Naive thymus-derived CD4-positive, alpha-beta T cell (primary cell): ENCODE results near the gene TBC1D4. TPM values are rescaled to one million over a fixed set of nuclear protein-coding genes. Genes with fewer than 3 reads are reported as not detected.

Experiments
- ATAC-seq: fragments of 150-1000 bp; cut with Tn5 transposase; 2 replicates; pipeline ENCODE4 v1.10.0; 2021; ENCODE audit warnings: mild to moderate bottlenecking, moderate library complexity
- CTCF ChIA-PET: fragments of 350-600 bp; sonication (Branson Sonifier 250); formaldehyde crosslinking; loops from one replicate; lab custom pipeline; 2021; ENCODE audit warnings: antibody characterized with exemption; lab: Charles Lee
- POLR2A ChIA-PET: fragments of 350-600 bp; sonication (Branson Sonifier 250); formaldehyde crosslinking; loops from one replicate; lab custom pipeline; 2021; ENCODE audit warnings: antibody characterized with exemption, inconsistent platforms; lab: Charles Lee
- DNase-seq, 9 donors: peaks; one replicate each; pipeline versions ENCODE4 v3.0.0 to v3.0.0-alpha.2; 2020 to 2022; ENCODE audit warnings: mixed read lengths in 1 of 9
- H3K27ac ChIP-seq: one replicate; pipeline ENCODE4 v1.7.0; 2013; ENCODE audit warnings: mild to moderate bottlenecking, low read depth, low read length, moderate library complexity
- H3K27me3 ChIP-seq, 2 donors: one replicate each; pipeline ENCODE4 v1.7.0; 2013; ENCODE audit warnings: low read length in 2 of 2, mild to moderate bottlenecking in 2 of 2, moderate library complexity in 2 of 2; ENCODE audit not compliant: control insufficient read depth in 2 of 2, insufficient read depth in 2 of 2
- H3K36me3 ChIP-seq, 3 experiments: 1 replicate in 2 of 3; 2 replicates in 1 of 3; pipeline ENCODE4 v1.7.0; 2013; ENCODE audit warnings: low read length in 3 of 3, mild to moderate bottlenecking in 3 of 3, moderate library complexity in 1 of 3; ENCODE audit not compliant: insufficient read depth in 3 of 3, control insufficient read depth in 2 of 3
- H3K4me1 ChIP-seq, 2 donors: one replicate each; pipeline ENCODE4 v1.7.0; 2013; ENCODE audit warnings: low read length in 2 of 2, mild to moderate bottlenecking in 2 of 2, moderate library complexity in 1 of 2; ENCODE audit not compliant: control insufficient read depth in 2 of 2, insufficient read depth in 2 of 2
- H3K4me3 ChIP-seq: 2 replicates; pipeline ENCODE4 v1.7.0; 2013; ENCODE audit warnings: mild to moderate bottlenecking, low read length
- H3K9me3 ChIP-seq, 3 experiments: 1 replicate in 2 of 3; 2 replicates in 1 of 3; pipeline ENCODE4 v1.7.0; 2013; ENCODE audit warnings: low read length in 3 of 3; ENCODE audit not compliant: control insufficient read depth in 2 of 3
- H3K27ac Mint-ChIP-seq, 9 donors: one replicate each; pipeline ENCODE4 v1.8.0; 2020 to 2022; ENCODE audit warnings: mixed read lengths in 9 of 9, mild to moderate bottlenecking in 8 of 9, moderate library complexity in 5 of 9, inconsistent platforms in 2 of 9
- H3K27me3 Mint-ChIP-seq, 5 donors: one replicate each; pipeline ENCODE4 v1.8.0; 2021 to 2022; ENCODE audit warnings: mixed read lengths in 5 of 5, mild to moderate bottlenecking in 1 of 5
- H3K36me3 Mint-ChIP-seq, 5 donors: one replicate each; pipeline ENCODE4 v1.8.0; 2020 to 2022; ENCODE audit warnings: mixed read lengths in 5 of 5, mild to moderate bottlenecking in 3 of 5, inconsistent platforms in 1 of 5
- H3K4me1 Mint-ChIP-seq, 7 donors: one replicate each; pipeline ENCODE4 v1.8.0; 2020 to 2022; ENCODE audit warnings: mixed read lengths in 7 of 7, mild to moderate bottlenecking in 3 of 7, inconsistent platforms in 1 of 7
- H3K4me3 Mint-ChIP-seq, 10 donors: one replicate each; pipeline ENCODE4 v1.8.0; 2020 to 2022; ENCODE audit warnings: mild to moderate bottlenecking in 10 of 10, mixed read lengths in 10 of 10, moderate library complexity in 6 of 10, inconsistent platforms in 2 of 10
- H3K9me3 Mint-ChIP-seq, 11 donors: one replicate each; pipeline ENCODE4 v1.8.0; 2020 to 2022; ENCODE audit warnings: mixed read lengths in 11 of 11, mild to moderate bottlenecking in 4 of 11, inconsistent platforms in 1 of 11, moderate library complexity in 1 of 11
- intact Hi-C, 2 donors: fragments of 100-400 bp; cut with micrococcal nuclease; formaldehyde crosslinking; loops; one replicate each; pipeline ENCODE4 v1.15.1; 2023
- polyA plus RNA-seq, 2 donors: library from polyadenylated mRNA; unstranded; fragments of 300-500 nt; fragmentation: Illumina TruSeq; gene quantifications; one replicate each; pipeline ENCODE4 v1.2.3, GENCODE V29; 2021
- total RNA-seq, 6 experiments: library from RNA in 5 of 6; stranded (reverse) in 5 of 6; gene quantifications; 1 replicate in 5 of 6; 2 replicates in 1 of 6; pipeline ENCODE4 v1.2.3 and lab custom pipeline; 2021 to 2026

TBC1D4 gene
- total and polyA plus RNA-seq, 7 experiments from 2014 or later = 12.4 to 73.8 (median 42.7) TPM

GRCh38 chr13:75399879-75400217, 82.1 kb downstream of the TBC1D4 start:
- ATAC-seq (no peak), DNase-seq (no peak)
- Mint-ChIP-seq H3K4me1 (no peaks in the 10 kb centered on the region), H3K4me3 (no peak overlapping the region), H3K36me3 (peaks cover 0 to 4% (median 0%) of the 10 kb centered on the region in 5 donors), H3K9me3 (peaks cover 0 to 12% (median 3%) of the 10 kb centered on the region in 11 donors), H3K27me3 (peaks cover 9 to 18% (median 13%) of the 10 kb centered on the region in 5 donors), H3K27ac (no peak overlapping the region)
- Histone ChIP-seq H3K27me3 (no peaks in the 10 kb centered on the region), H3K4me1 (no peaks in the 10 kb centered on the region), H3K4me3 (no peak overlapping the region), H3K27ac (no peak overlapping the region), H3K9me3 (no peaks in the 10 kb centered on the region), H3K36me3 (no peaks in the 10 kb centered on the region)
- intact Hi-C loops = no loop called here
- ChIA-PET CTCF (no interaction called here), POLR2A (interaction anchor here (0.8 kb wide), 1 partner anchor 74 kb away, joined by 3 read pairs; no protein-coding TSS in a partner anchor)

- no peak overlapping the region for H3K27ac ChIP-seq
- POLR2A ChIA-PET = interaction anchor here (0.8 kb wide), 1 partner anchor 73 kb away, joined by 3 read pairs; no protein-coding TSS in a partner anchor
- peaks cover 0 to 4% (median 0%) of the 10 kb centered on the region in 5 donors for H3K36me3 Mint-ChIP-seq
- no peak overlapping the region for H3K4me3 Mint-ChIP-seq
- H3K9me3 Mint-ChIP-seq = peaks cover 0 to 12% (median 3%) of the 10 kb centered on the region in 11 donors
- no peak overlapping the region for H3K4me3 ChIP-seq
- CTCF ChIA-PET = no interaction called here
- H3K27me3 ChIP-seq = no peaks in the 10 kb centered on the region
- DNase-seq (no peak), ATAC-seq (no peak)
- no peak overlapping the region for H3K27ac Mint-ChIP-seq
- H3K9me3 ChIP-seq = no peaks in the 10 kb centered on the region
- intact Hi-C loops = no loop called here
- H3K36me3 ChIP-seq = no peaks in the 10 kb centered on the region
- H3K4me1 ChIP-seq = no peaks in the 10 kb centered on the region
- H3K27me3 Mint-ChIP-seq = peaks cover 9 to 15% (median 12%) of the 10 kb centered on the region in 5 donors
- H3K4me1 Mint-ChIP-seq = no peaks in the 10 kb centered on the region
These were observed 82.6 kb downstream of the TBC1D4 start for GRCh38 chr13:75399168-75399878.

- H3K9me3 ChIP-seq = no peaks in the 10 kb centered on the region
- no peaks in the 10 kb centered on the region for H3K4me1 ChIP-seq
- ATAC-seq (no peak), DNase-seq (no peak)
- intact Hi-C loops = no loop called here
- Mint-ChIP-seq H3K4me3 (no peak overlapping the region), H3K4me1 (no peaks in the 10 kb centered on the region), H3K27ac (no peak overlapping the region), H3K9me3 (peaks cover 0 to 12% (median 3%) of the 10 kb centered on the region in 11 donors), H3K36me3 (peaks cover 0 to 4% (median 0%) of the 10 kb centered on the region in 5 donors), H3K27me3 (peaks cover 4 to 12% (median 7%) of the 10 kb centered on the region in 5 donors)
- no peaks in the 10 kb centered on the region for H3K36me3 ChIP-seq
- H3K27me3 ChIP-seq = no peaks in the 10 kb centered on the region
- ChIA-PET POLR2A (no interaction called here), CTCF (no interaction called here)
- H3K27ac ChIP-seq = no peak overlapping the region
- no peak overlapping the region for H3K4me3 ChIP-seq
These were observed 83.9 kb downstream of the TBC1D4 start for GRCh38 chr13:75398072-75398471.

- H3K27ac Mint-ChIP-seq = no peak overlapping the region
- H3K27me3 Mint-ChIP-seq = peaks cover 0 to 9% (median 3%) of the 10 kb centered on the region in 5 donors
- Histone ChIP-seq H3K4me3 (no peak overlapping the region), H3K27ac (no peak overlapping the region), H3K9me3 (no peaks in the 10 kb centered on the region), H3K27me3 (no peaks in the 10 kb centered on the region), H3K4me1 (no peaks in the 10 kb centered on the region), H3K36me3 (no peaks in the 10 kb centered on the region)
- ChIA-PET CTCF (no interaction called here), POLR2A (no interaction called here)
- intact Hi-C loops = no loop called here
- no peaks in the 10 kb centered on the region for H3K4me1 Mint-ChIP-seq
- H3K9me3 Mint-ChIP-seq = peaks cover 0 to 12% (median 3%) of the 10 kb centered on the region in 11 donors
- ATAC-seq (no peak), DNase-seq (no peak)
- H3K4me3 Mint-ChIP-seq = no peak overlapping the region
- H3K36me3 Mint-ChIP-seq = peaks cover 0 to 4% (median 0%) of the 10 kb centered on the region in 5 donors
These were observed 86.1 kb downstream of the TBC1D4 start for GRCh38 chr13:75395901-75396300.

GRCh38 chr13:75395066-75395465, 86.9 kb downstream of the TBC1D4 start:
- Mint-ChIP-seq H3K4me3 (no peak overlapping the region), H3K9me3 (peaks cover 0 to 9% (median 3%) of the 10 kb centered on the region in 11 donors), H3K27me3 (peaks cover 0 to 4% (median 0%) of the 10 kb centered on the region in 5 donors), H3K36me3 (peaks cover 0 to 1% (median 0%) of the 10 kb centered on the region in 5 donors), H3K4me1 (no peaks in the 10 kb centered on the region), H3K27ac (no peak overlapping the region)
- Histone ChIP-seq H3K36me3 (no peaks in the 10 kb centered on the region), H3K27ac (no peak overlapping the region), H3K4me1 (no peaks in the 10 kb centered on the region), H3K27me3 (no peaks in the 10 kb centered on the region), H3K4me3 (no peak overlapping the region), H3K9me3 (no peaks in the 10 kb centered on the region)
- POLR2A ChIA-PET = no interaction called here
- CTCF ChIA-PET = no interaction called here
- peak; percentile 63 for ATAC-seq
- intact Hi-C loops = no loop called here
- DNase-seq = no peak

- Histone ChIP-seq H3K27ac (no peak overlapping the region), H3K4me3 (no peak overlapping the region), H3K27me3 (no peaks in the 10 kb centered on the region), H3K4me1 (no peaks in the 10 kb centered on the region), H3K36me3 (no peaks in the 10 kb centered on the region), H3K9me3 (no peaks in the 10 kb centered on the region)
- H3K27ac Mint-ChIP-seq = no peak overlapping the region
- ATAC-seq (no peak), DNase-seq (no peak)
- intact Hi-C loops = no loop called here
- POLR2A ChIA-PET = no interaction called here
- H3K9me3 Mint-ChIP-seq = peaks cover 0 to 8% (median 3%) of the 10 kb centered on the region in 11 donors
- H3K4me1 Mint-ChIP-seq = no peaks in the 10 kb centered on the region
- CTCF ChIA-PET = no interaction called here
- H3K4me3 Mint-ChIP-seq = no peak overlapping the region
- H3K36me3 Mint-ChIP-seq = no peaks in the 10 kb centered on the region
- H3K27me3 Mint-ChIP-seq = no peaks in the 10 kb centered on the region
These were observed 88.0 kb downstream of the TBC1D4 start for GRCh38 chr13:75393839-75394520.
